Skin epidermis (tissue), 12 donors: ENCODE results near the gene UNC5C.

ENCODE experiments used
- H3K27ac ChIP-seq, 21 experiments: fragments of 200-600 bp; sonication (generic) in 11 of 21; one replicate each; pipeline ENCODE4 v1.5.0; 2020; ENCODE audit warnings: mild to moderate bottlenecking in 3 of 21, inconsistent platforms in 2 of 21, moderate library complexity in 2 of 21
- H3K4me3 ChIP-seq, 7 experiments: fragments of 200-600 bp; sonication (generic) in 2 of 7; one replicate each; pipeline ENCODE4 v1.5.0; 2020; ENCODE audit warnings: inconsistent platforms in 2 of 7, mild to moderate bottlenecking in 2 of 7, moderate library complexity in 1 of 7

UNC5C gene

GRCh38 chr4:95363559-95363925 is 185.2 kb downstream of the UNC5C start:
- Histone ChIP-seq H3K4me3 (no peak overlapping the region), H3K27ac (no peak overlapping the region)

GRCh38 chr4:95362906-95363558 is 185.7 kb downstream of the UNC5C start:
- Histone ChIP-seq H3K4me3 (no peak overlapping the region), H3K27ac (no peak overlapping the region)

- Histone ChIP-seq H3K27ac (no peak overlapping the region), H3K4me3 (no peak overlapping the region)
These were observed 186.7 kb downstream of the UNC5C start for GRCh38 chr4:95362066-95362465.

- H3K4me3 ChIP-seq, result no peak overlapping the region
- no peak overlapping the region for H3K27ac ChIP-seq
These were observed 187.1 kb downstream of the UNC5C start for GRCh38 chr4:95361696-95361965.

- Histone ChIP-seq H3K27ac (no peak overlapping the region), H3K4me3 (no peak overlapping the region)
These were observed 187.7 kb downstream of the UNC5C start for GRCh38 chr4:95360906-95361695.

- H3K27ac ChIP-seq, result no peak overlapping the region
- H3K4me3 ChIP-seq, result no peak overlapping the region
These were observed 188.4 kb downstream of the UNC5C start for GRCh38 chr4:95360256-95360903.

GRCh38 chr4:95358421-95358820 is 190.4 kb downstream of the UNC5C start:
- H3K4me3 ChIP-seq, result no peak overlapping the region
- H3K27ac ChIP-seq, result no peak overlapping the region

- Histone ChIP-seq H3K4me3 (no peak overlapping the region), H3K27ac (no peak overlapping the region)
These were observed 193.8 kb downstream of the UNC5C start for GRCh38 chr4:95355021-95355420.

- Histone ChIP-seq H3K4me3 (no peak overlapping the region), H3K27ac (no peak overlapping the region)
These were observed 200.4 kb downstream of the UNC5C start for GRCh38 chr4:95348418-95348817.

GRCh38 chr4:95343235-95343634 is 205.5 kb downstream of the UNC5C start:
- Histone ChIP-seq H3K27ac (no peak overlapping the region), H3K4me3 (no peak overlapping the region)

GRCh38 chr4:95340191-95340590 is 208.6 kb downstream of the UNC5C start:
- no peak overlapping the region for H3K4me3 ChIP-seq

GRCh38 chr4:95325665-95326064 is 223.1 kb downstream of the UNC5C start:
- Histone ChIP-seq H3K4me3 (no peak overlapping the region), H3K27ac (no peak overlapping the region)

More at GRCh38 chr4:95340191-95340590, 208.6 kb downstream of the UNC5C start:
- no peak overlapping the region for H3K27ac ChIP-seq

GRCh38 chr4:95319169-95319568 is 229.6 kb downstream of the UNC5C start:
- no peak overlapping the region for H3K27ac ChIP-seq
- H3K4me3 ChIP-seq, result no peak overlapping the region

- H3K4me3 ChIP-seq, result no peak overlapping the region
- H3K27ac ChIP-seq, result no peak overlapping the region
These were observed 230.3 kb downstream of the UNC5C start for GRCh38 chr4:95318483-95318882.

GRCh38 chr4:95318044-95318443 is 230.7 kb downstream of the UNC5C start:
- Histone ChIP-seq H3K27ac (no peak overlapping the region), H3K4me3 (no peak overlapping the region)

GRCh38 chr4:95317085-95317793 is 231.5 kb downstream of the UNC5C start:
- Histone ChIP-seq H3K27ac (no peak overlapping the region), H3K4me3 (no peak overlapping the region)

GRCh38 chr4:95314573-95314972 is 234.2 kb downstream of the UNC5C start:
- Histone ChIP-seq H3K4me3 (no peak overlapping the region), H3K27ac (no peak overlapping the region)

GRCh38 chr4:95304898-95305297 is 243.9 kb downstream of the UNC5C start:
- H3K4me3 ChIP-seq, result no peak overlapping the region
- no peak overlapping the region for H3K27ac ChIP-seq

GRCh38 chr4:95300304-95300703 is 248.5 kb downstream of the UNC5C start:
- H3K27ac ChIP-seq, result no peak overlapping the region
- no peak overlapping the region for H3K4me3 ChIP-seq

- Histone ChIP-seq H3K27ac (no peak overlapping the region), H3K4me3 (no peak overlapping the region)
These were observed 252.7 kb downstream of the UNC5C start for GRCh38 chr4:95296052-95296451.

- H3K4me3 ChIP-seq, result no peak overlapping the region
- H3K27ac ChIP-seq, result no peak overlapping the region
These were observed 253.6 kb downstream of the UNC5C start for GRCh38 chr4:95295157-95295556.
